Activated naive CD8-positive, alpha-beta T cell treated with anti-CD3 and anti-CD28 coated beads, Interleukin-2, amount 50 U/mL, for 24 hours (primary cell): ENCODE data around the gene MARCHF7.
A peak's percentile ranks its signal among the peaks of the same experiment; 100 is the strongest.

Source experiments
- ATAC-seq: fragments of 150-1000 bp; cut with Tn5 transposase; one replicate; pipeline ENCODE4 v1.10.0; 2021
- DNase-seq: peaks from one replicate; pipeline ENCODE4 v3.0.0; 2021
- H3K27ac Mint-ChIP-seq: one replicate; pipeline ENCODE4 v1.8.0; 2021; ENCODE audit warnings: mild to moderate bottlenecking, mixed read lengths
- H3K27me3 Mint-ChIP-seq: one replicate; pipeline ENCODE4 v1.8.0; 2021; ENCODE audit warnings: mixed read lengths
- H3K36me3 Mint-ChIP-seq: one replicate; pipeline ENCODE4 v1.8.0; 2021; ENCODE audit warnings: low read depth, mixed read lengths
- H3K4me1 Mint-ChIP-seq: one replicate; pipeline ENCODE4 v1.8.0; 2021; ENCODE audit warnings: mixed read lengths
- H3K4me3 Mint-ChIP-seq: one replicate; pipeline ENCODE4 v1.8.0; 2021; ENCODE audit warnings: mild to moderate bottlenecking, moderate library complexity, mixed read lengths
- H3K9me3 Mint-ChIP-seq: one replicate; pipeline ENCODE4 v1.8.0; 2021; ENCODE audit warnings: mixed read lengths

The MARCHF7 gene

DNA sequence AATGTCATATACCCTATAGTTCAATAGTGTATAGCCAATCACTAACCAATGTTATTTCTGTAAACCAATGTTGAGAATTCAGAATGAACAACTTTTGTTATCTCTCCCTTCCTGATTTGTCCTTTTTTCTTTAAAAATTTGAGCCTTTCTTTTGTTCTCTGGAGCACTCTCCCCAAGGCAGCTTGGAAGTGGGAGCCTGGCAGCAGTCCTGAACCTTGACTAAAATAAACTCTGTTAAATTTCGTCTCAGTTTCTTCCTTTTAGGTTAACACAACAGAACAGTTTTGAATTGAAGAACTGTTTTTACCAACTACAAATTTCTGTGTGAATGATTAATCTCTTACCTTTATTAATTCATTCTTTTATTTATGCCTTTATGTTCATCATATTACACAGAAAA lies 49.8 kb downstream of the MARCHF7 start:
- H3K27me3 Mint-ChIP-seq: no peaks in the 10 kb centered on the region
- H3K36me3 Mint-ChIP-seq: peaks cover 66% of the 10 kb centered on the region
- H3K27ac Mint-ChIP-seq: peak overlapping the region; percentile 25
- H3K9me3 Mint-ChIP-seq: no peaks in the 10 kb centered on the region
- DNase-seq (no peak), ATAC-seq (no peak)
- H3K4me1 Mint-ChIP-seq: peaks cover 6% of the 10 kb centered on the region
- H3K4me3 Mint-ChIP-seq: no peak overlapping the region
